Thyroid gland (tissue), 4 donors: ENCODE measurements around the gene AGFG2.

Experiments
- POLR2A ChIP-seq, 2 donors: fragments of 450-650 bp; IDR thresholded peaks; one replicate each; pipeline ENCODE4 v1.6.1; 2017; ENCODE audit warnings: antibody characterized with exemption in 2 of 2, mild to moderate bottlenecking in 2 of 2, moderate library complexity in 1 of 2
- TF ChIP-seq, protein P1 (sequence below), 6 experiments: fragments of 200-600 bp in 3 of 6; fragments of 450-650 bp in 3 of 6; sonication (generic) in 3 of 6; IDR thresholded peaks; one replicate each; pipeline ENCODE4 v1.5.1; 2016 to 2019; ENCODE audit warnings: antibody characterized with exemption in 6 of 6, mild to moderate bottlenecking in 2 of 6, inconsistent platforms in 1 of 6, moderate library complexity in 1 of 6

DNA sequence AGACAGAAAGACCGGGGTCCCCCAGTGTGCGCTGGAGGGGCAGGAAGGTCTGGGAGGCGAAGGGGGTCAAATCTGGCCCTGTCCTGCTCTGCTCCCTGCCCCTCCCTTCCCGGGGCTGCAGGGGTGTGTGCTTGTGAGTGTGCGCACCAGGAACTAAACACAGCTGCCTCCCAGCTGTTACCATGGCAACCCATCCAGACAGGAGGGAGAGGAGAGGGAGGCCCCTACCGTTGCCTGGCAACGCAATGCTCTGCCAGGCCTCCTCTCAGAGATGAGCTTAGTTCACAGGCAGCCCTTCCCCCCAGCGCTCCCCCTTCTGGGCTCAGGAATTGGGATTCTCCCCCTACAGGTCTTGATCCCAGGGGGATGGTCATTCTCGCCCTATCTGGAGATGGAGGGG is 49.2 kb upstream of the AGFG2 start:
- no peak for TF ChIP-seq POLR2A (IDR thresholded peaks at IDR 0.05)
- TF ChIP-seq, protein P1, sequence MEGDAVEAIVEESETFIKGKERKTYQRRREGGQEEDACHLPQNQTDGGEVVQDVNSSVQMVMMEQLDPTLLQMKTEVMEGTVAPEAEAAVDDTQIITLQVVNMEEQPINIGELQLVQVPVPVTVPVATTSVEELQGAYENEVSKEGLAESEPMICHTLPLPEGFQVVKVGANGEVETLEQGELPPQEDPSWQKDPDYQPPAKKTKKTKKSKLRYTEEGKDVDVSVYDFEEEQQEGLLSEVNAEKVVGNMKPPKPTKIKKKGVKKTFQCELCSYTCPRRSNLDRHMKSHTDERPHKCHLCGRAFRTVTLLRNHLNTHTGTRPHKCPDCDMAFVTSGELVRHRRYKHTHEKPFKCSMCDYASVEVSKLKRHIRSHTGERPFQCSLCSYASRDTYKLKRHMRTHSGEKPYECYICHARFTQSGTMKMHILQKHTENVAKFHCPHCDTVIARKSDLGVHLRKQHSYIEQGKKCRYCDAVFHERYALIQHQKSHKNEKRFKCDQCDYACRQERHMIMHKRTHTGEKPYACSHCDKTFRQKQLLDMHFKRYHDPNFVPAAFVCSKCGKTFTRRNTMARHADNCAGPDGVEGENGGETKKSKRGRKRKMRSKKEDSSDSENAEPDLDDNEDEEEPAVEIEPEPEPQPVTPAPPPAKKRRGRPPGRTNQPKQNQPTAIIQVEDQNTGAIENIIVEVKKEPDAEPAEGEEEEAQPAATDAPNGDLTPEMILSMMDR (IDR thresholded peaks at IDR 0.05): no peak
